Measurements from ENCODE around the gene PATJ.
"Not testable (repeated sequence)": the region's sequence is repeated elsewhere in the genome, so short reads cannot be mapped to it uniquely, and the experiment has no call there.

GRCh38 chr1:61890435-61890834 is 148.2 kb downstream of the PATJ start:
- TF ChIP-seq JUND (IDR thresholded peaks at IDR 0.05); CTCF (IDR thresholded peaks at IDR 0.05 in 2 of 3, conservative IDR thresholded peaks at IDR 0.05 in 1 of 3; ENCODE audit: borderline replicate concordance in 1 of 3, insufficient read depth in 1 of 3, low read depth in 2 of 3, low read length in 2 of 3); POLR2A (IDR thresholded peaks at IDR 0.05; ENCODE audit: borderline replicate concordance, extremely low read depth, insufficient read depth, insufficient read length): not testable (repeated sequence)
